ENCODE data around the gene NCAM2.
A peak's percentile ranks its signal among the peaks of the same experiment; 100 is the strongest.

Gene NCAM2

GRCh38 chr21:21029164-21029563 is 31.0 kb downstream of the NCAM2 start:
- peak; percentile 8 for DNase-seq

DNA sequence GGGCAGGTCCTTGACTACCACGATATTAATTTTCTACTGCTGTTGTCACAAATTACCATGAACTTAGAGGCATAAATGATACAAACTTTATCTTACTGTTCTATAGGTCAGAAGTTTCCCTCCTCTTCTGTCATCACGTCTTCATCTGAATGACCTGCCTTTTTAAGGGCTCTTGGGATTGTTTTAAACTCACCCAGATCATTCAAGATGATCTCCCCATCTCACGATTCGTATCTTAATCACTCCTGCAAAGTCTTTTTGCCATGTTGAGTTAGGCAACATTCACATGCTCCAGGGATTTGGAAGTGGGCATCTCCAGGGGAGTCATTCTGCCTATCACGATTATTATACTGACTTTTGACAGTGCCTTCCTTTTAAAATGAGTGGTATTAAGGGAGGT is 32.1 kb downstream of the NCAM2 start:
- no peak for DNase-seq

DNA sequence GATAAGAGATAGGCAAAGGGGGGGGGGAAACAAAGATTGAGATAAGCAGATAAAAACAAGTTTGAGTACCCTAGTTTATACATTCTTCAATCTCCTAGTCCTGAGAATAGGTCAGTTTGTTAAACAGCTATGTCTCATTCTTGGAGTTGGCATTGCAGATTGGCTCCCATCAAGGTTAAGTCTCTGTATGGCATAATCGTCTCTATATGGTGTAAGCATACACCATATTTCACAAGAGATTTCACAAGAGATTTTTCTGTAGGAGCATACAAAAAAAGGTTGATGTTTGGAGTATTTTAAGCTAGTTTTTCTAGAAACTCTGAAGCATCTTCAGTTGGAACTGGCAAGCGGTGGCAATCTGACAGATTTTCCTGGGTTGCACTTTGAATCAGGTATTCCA is 35.8 kb downstream of the NCAM2 start:
- DNase-seq = no peak

GRCh38 chr21:21039624-21040170 is 41.5 kb downstream of the NCAM2 start:
- no peak for DNase-seq

DNA sequence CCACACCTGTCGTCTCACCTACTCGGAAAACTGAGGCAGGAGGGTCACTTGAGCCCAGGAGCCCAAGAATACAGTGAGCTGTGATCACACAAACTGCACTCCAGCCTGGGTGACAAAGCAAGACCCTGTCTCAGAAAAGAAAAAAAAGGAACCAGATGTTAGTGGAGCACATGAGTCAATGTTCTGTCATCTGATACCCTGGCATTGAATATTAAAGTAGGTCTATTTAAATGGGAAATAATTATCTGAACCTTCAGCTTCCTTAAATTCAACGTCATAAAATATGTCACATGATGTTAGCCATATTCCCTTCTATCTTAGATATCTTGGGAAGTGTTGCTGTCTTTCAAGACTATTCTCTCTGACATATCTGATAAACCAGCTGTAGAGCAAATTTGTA is 47.3 kb downstream of the NCAM2 start:
- no peak for DNase-seq

GRCh38 chr21:21046063-21046462 is 47.9 kb downstream of the NCAM2 start:
- no peak for DNase-seq

- no peak for DNase-seq
Measured at GRCh38 chr21:21051109-21052055, 53.2 kb downstream of the NCAM2 start.

- DNase-seq = no peak
Measured at GRCh38 chr21:21052672-21053071, 54.5 kb downstream of the NCAM2 start.

DNA sequence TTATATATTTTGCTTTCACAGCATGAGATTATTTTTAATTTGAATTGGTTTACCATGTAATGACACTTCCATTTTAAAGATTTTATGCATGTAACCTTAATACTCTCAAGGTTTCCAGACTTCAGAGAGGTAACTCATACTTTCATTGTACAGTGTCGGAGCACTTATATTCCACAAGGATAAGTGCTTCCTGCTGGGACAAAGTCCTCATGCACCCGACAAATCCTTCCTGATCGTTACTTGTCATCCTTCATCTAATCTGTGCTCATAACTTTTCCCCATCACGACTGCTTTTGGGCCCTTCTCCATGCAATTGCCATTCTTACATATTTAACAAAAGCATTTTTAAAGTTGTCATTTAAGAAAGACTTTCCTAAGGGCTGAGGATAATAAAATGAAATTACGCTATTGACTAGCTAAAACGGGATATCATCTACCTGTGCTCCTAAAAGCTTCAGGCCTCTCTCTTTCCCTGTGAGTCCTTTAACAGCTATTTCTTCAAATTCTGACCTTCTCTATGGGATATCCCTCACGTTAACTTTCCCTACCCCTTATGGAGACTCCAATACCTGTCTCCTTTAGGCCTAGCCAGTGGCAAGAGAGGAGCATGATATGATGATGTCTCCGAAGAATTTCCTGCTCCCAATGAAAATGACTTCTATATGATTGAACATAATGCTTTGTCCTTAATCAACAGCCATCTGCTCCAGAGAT is 59.3 kb downstream of the NCAM2 start:
- DNase-seq = no peak

- DNase-seq = no peak
Measured at GRCh38 chr21:21063828-21064227, 65.6 kb downstream of the NCAM2 start.

DNA sequence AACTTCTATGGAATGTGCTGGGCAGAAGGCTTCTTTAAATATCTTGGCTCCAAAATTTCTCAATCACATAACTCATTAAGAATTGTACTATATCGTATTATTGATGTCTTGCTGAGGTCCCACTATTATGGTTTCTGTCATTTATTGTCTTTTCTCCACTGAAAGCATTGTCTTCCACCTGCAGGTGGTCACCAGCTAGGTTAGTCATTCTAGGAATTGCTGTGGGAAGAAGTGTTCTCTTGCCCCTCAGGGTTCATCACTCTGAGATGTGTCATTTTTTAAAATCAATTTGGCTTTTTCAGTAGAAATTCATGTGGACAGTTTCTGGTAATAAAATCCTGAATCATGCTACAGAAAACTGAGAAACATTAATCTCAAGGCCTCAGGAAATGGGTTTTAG is 66.1 kb downstream of the NCAM2 start:
- no peak for DNase-seq

DNA sequence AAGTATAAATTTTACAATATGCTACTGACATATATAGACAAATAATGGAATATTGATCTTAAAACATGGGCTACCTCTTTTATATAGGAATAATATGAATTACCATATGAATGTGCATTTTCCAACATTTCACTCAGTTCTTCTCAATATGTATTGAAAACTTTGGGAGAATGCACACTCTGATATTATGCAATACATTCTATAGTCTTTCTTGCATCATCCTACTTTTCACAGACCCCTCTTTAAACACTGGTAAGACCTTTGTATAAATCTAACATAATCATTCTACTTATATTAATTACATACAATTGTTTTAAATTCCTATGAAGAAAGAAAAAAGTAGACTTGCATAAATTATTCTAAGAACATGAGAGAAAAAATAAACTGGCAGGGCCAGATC is 69.2 kb downstream of the NCAM2 start:
- no peak for DNase-seq

DNA sequence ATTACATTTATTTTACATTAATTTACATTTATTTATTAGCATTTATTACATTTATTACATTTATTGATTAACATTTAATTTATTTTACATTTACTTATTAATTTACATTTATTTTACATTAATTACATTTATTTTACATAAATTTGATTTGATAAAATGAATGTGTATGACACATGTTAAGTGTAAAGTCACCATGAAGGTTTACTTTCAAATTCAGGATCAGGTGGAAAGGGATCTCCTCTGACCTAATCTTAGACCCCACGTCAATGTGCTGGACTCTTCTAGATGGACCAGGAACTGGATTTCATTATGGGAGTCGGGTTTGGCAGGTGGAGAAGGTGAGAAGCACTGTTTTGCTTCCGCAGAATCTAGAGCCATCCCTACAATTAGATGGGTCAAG is 76.1 kb downstream of the NCAM2 start:
- no peak for DNase-seq

GRCh38 chr21:21076051-21076450 is 77.8 kb downstream of the NCAM2 start:
- no peak for DNase-seq

- no peak for DNase-seq
Measured at GRCh38 chr21:21076491-21076890, 78.3 kb downstream of the NCAM2 start.

- DNase-seq = no peak
Measured at GRCh38 chr21:21079646-21080045, 81.4 kb downstream of the NCAM2 start.

DNA sequence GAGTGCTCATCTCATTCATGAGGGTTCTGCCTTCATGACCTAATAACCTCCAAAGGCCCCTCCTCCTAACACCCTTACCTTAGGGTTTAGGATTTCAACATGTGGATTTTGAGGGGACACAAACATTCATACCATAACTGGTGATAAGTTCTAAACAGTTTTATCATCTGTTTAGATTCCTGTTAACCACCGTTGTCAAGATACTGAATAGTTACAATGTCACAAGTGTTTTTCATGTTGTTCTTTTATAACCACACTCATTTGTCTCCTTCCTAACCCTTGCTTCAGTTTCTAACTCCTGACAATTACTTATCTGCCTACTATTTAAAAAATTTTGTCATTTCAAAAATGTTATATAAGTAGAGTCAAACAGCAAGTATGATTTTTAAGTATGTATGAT is 86.0 kb downstream of the NCAM2 start:
- no peak for DNase-seq

DNA sequence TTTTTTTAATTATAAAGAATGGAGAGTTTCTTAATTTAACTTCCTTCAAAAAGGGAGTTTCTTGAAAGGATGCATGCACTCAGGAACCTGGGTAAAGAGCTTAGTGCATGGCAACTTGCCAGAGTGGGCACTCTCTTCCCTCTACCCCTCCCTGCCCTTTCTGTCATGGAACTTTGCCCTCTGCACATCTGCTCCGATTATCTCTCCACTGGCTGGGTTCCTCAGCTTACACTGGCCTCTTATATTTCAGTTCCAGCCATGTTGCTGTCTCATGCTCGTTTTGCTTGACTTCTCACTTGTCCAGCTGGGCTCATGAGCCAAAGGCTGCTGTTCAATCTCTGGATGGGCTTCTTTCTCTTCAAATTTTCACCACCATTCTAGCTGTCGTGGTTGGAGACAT is 87.0 kb downstream of the NCAM2 start:
- DNase-seq = no peak

- no peak for DNase-seq
Measured at GRCh38 chr21:21096956-21097355, 98.7 kb downstream of the NCAM2 start.

DNA sequence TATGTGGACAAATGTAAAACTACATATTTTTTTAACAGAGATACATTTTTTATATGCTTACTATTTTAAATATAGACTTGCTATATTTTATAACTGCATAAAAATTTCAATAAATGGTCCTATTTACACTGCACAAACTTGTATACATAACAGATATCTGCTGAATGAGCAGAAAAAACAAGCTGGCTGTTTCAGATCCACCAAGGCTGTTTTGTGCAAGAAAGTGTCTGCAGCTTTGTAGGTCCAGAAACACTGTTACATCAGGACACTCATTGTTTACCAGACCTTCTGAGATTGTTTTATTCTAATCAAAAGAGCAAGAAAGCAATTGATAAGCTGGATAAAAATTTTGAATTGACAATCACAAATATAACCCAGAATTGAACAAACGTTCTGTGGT is 99.3 kb downstream of the NCAM2 start:
- no peak for DNase-seq

DNA sequence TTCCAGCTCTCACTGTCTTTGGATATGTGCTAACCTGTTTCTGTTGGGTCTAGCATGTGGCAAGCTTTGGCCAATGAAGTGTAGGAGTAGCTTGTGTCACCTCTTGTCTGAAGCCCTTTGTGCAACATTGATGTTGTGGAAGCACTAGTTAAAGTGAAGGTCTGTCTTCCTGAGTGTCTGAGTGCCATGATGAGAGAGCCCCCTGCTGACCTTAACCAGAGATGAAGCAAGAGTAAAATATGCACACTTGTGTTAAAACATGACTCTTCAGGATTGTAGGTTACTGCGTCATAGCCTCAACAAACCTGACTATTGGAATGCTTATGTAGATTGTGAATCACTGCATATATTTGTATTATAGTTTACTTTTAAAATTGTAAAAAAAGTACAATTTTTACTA is 103.7 kb downstream of the NCAM2 start:
- DNase-seq = no peak

DNA sequence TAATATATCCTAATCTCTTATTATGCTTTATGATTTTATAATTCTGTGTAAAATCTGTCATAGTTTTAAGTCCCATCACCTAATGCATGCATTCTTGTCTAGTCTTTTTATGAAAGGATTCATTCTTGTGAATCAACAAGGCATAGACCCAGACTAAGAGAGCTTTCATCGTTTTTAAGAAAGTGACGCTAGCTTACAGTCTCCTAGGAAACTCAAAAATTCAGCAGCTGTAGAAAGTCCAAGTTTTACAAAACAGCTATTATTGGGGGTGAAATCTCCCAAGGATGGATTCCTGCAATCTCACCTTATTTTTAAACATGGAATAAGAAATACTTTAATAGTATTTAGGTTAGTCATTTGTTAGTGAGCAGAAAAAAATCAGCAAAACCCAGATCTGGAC is 104.7 kb downstream of the NCAM2 start:
- DNase-seq = no peak

DNA sequence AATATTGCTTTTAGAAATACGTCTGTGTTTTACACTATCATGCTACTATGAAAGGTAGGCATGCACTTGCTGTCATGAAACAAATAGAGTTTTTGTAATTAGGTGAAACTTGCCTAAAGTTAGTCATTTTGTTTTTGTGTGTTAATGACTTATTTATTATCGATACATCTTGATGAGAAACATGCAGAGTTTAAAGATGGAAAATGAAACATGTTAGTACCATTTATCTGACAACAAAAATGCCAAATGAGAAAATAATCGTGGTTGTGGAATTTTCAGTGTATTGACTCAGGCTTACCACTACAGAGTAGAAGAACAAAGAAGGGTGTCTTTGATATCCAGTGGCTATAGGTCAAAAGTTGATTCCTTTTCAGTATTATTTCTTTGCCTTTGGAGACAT is 105.5 kb downstream of the NCAM2 start:
- DNase-seq = no peak

GRCh38 chr21:21109736-21110135 is 111.5 kb downstream of the NCAM2 start:
- DNase-seq = no peak

All from GF-D8 (cell line).